Measurements from ENCODE around the gene PCDHGA6.
"Not testable (repeated sequence)": the region's sequence is repeated elsewhere in the genome, so short reads cannot be mapped to it uniquely, and the experiment has no call there.

Gene PCDHGA6

GRCh38 chr5:141360685-141361084 lies 13.0 kb upstream of the PCDHGA6 start:
- DNase-seq: no peak

- DNase-seq: no peak
Measured at GRCh38 chr5:141362719-141363118, 11.0 kb upstream of the PCDHGA6 start.

GRCh38 chr5:141363952-141364660 lies 9.6 kb upstream of the PCDHGA6 start, which contains the start of gene PCDHGA5:
PCDHGA5 (plus strand) TSS chr5:141364162; CDS start chr5:141364331, 169 bp downstream.
- no peak for DNase-seq

GRCh38 chr5:141366016-141366896 lies 7.4 kb upstream of the PCDHGA6 start:
- no peak for DNase-seq

- peak; percentile 49 for DNase-seq
Measured at GRCh38 chr5:141369994-141370848, 3.5 kb upstream of the PCDHGA6 start, which contains the start of gene PCDHGB3. PCDHGB3 (plus strand) TSS chr5:141370242; CDS start chr5:141370395, 153 bp downstream.

- DNase-seq: no peak
Measured at GRCh38 chr5:141371572-141372475, 1.9 kb upstream of the PCDHGA6 start.

- DNase-seq: no peak
Measured at GRCh38 chr5:141374627-141375026, 936 bp downstream of the PCDHGA6 start.

- DNase-seq: not testable (repeated sequence)
Measured at GRCh38 chr5:141375444-141376155, 1.9 kb downstream of the PCDHGA6 start.

GRCh38 chr5:141382469-141383294 lies 9.0 kb downstream of the PCDHGA6 start, which contains the start of gene PCDHGA7:
PCDHGA7 (plus strand) TSS chr5:141382742; CDS start chr5:141382900, 158 bp downstream.
- DNase-seq: no peak

- DNase-seq: no peak
Measured at GRCh38 chr5:141383345-141383744, 9.7 kb downstream of the PCDHGA6 start.

GRCh38 chr5:141384471-141385267 lies 11.0 kb downstream of the PCDHGA6 start:
- DNase-seq: no peak

- DNase-seq: peak; percentile 28
Measured at GRCh38 chr5:141387557-141388311, 14.0 kb downstream of the PCDHGA6 start, which contains the start of gene PCDHGB4. PCDHGB4 (plus strand) TSS chr5:141387698; CDS start chr5:141387885, 187 bp downstream.

GRCh38 chr5:141388661-141389060 lies 15.0 kb downstream of the PCDHGA6 start:
- DNase-seq: no peak

GRCh38 chr5:141389153-141390042 lies 15.7 kb downstream of the PCDHGA6 start:
- no peak for DNase-seq

- no peak for DNase-seq
Measured at GRCh38 chr5:141392429-141393198, 18.9 kb downstream of the PCDHGA6 start, which contains the start of gene PCDHGA8. PCDHGA8 (plus strand) TSS chr5:141392633; CDS start chr5:141392814, 181 bp downstream.

GRCh38 chr5:141393267-141393666 lies 19.6 kb downstream of the PCDHGA6 start:
- DNase-seq: no peak

Data from CD4-positive, alpha-beta T cell treated with Interleukin-21 for 1 hour (primary cell).